Measurements from ENCODE around the gene NEK10.

NEK10 gene

DNA sequence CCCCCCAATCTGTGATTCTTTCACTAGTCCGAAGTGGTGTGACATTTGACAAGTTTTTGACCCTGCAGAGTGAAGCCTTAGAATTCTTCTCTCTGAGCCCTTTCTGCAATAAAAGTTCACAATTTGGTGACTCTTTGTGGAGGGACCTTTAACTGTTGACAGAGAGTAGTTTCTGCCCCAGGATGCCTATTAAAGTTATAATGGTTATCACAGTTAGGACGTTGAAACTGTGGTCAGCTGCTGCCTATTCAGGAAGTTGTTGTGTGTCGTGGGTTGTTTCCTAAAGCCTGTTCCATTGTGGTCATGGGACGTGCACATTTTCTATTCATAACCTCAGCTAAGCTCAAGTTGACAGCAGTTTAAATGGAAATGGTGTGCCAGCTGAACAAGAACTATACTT is 274.5 kb downstream of the NEK10 start:
- no peak overlapping the region for H3K4me3 Mint-ChIP-seq
- H3K4me1 Mint-ChIP-seq, result peaks cover 12% of the 10 kb centered on the region
- TF ChIP-seq, protein P1, sequence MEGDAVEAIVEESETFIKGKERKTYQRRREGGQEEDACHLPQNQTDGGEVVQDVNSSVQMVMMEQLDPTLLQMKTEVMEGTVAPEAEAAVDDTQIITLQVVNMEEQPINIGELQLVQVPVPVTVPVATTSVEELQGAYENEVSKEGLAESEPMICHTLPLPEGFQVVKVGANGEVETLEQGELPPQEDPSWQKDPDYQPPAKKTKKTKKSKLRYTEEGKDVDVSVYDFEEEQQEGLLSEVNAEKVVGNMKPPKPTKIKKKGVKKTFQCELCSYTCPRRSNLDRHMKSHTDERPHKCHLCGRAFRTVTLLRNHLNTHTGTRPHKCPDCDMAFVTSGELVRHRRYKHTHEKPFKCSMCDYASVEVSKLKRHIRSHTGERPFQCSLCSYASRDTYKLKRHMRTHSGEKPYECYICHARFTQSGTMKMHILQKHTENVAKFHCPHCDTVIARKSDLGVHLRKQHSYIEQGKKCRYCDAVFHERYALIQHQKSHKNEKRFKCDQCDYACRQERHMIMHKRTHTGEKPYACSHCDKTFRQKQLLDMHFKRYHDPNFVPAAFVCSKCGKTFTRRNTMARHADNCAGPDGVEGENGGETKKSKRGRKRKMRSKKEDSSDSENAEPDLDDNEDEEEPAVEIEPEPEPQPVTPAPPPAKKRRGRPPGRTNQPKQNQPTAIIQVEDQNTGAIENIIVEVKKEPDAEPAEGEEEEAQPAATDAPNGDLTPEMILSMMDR (IDR thresholded peaks at IDR 0.05), result no peak
- H3K27me3 Mint-ChIP-seq (ENCODE audit: low read depth, poor library complexity), result no peaks in the 10 kb centered on the region
- no peak overlapping the region for H3K27ac Mint-ChIP-seq
- H3K36me3 Mint-ChIP-seq (ENCODE audit: low read depth), result no peaks in the 10 kb centered on the region
- no peak for DNase-seq
- H3K9me3 Mint-ChIP-seq, result peaks cover 10% of the 10 kb centered on the region

DNA sequence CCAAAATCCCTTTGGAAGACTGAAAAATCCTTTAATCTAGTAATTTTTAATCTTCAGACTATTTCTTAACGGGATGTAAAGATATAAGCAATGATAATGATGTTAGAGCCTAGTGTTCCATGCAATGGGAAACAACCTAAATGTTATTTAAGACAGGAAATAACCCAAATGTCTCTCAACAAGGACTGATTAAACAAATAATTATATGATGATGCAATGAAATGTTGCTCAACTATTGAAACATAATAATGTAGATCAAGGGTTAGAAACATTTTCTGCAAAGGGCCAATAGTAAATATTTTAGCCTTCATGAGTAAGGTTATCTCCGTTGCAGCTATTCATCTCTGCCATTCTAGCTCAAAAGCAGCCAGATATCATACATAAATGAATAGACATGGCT is 275.4 kb downstream of the NEK10 start:
- Mint-ChIP-seq H3K36me3 (ENCODE audit: low read depth) (no peaks in the 10 kb centered on the region), H3K27ac (no peak overlapping the region), H3K4me3 (no peak overlapping the region), H3K4me1 (peaks cover 12% of the 10 kb centered on the region), H3K27me3 (ENCODE audit: low read depth, poor library complexity) (no peaks in the 10 kb centered on the region), H3K9me3 (peaks cover 10% of the 10 kb centered on the region)
- no peak for DNase-seq
- TF ChIP-seq, protein P1 (IDR thresholded peaks at IDR 0.05), result no peak

DNA sequence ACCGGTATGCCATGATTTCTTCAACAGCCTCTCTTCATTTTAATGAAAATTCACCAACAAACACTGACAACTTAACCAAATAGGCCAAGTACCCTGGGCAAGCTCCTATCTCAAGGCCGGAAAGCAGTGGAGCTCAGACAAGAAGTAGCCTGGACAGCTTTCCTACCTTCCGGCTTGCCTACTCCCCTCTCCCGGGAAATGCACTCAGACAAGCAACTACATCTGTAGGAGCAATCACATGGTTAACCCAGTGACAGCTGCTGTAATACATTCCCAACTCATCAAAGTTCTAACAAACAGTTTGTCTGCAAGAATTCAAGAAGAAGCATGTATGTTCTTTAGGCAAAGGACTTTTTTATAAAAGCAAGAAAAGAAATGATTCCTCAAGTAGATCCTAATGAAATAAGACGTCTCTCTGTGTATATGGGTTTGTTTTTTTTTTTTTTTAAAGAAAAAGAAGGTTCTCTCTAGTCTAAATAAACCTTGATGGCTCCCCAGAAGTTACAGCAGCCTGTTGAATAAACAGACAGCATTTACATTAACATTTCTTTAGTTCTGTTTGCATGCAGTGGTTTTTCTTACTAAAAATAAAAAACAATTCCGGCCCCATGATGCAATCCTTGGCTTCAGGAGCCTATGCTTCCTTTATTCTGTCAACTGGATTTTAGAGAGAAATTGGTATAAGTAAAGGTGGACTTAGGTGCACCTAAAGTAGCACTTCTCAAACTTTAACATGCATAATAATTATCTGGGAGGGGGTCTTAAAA is 278.7 kb downstream of the NEK10 start:
- peaks cover 14% of the 10 kb centered on the region for H3K4me1 Mint-ChIP-seq

DNA sequence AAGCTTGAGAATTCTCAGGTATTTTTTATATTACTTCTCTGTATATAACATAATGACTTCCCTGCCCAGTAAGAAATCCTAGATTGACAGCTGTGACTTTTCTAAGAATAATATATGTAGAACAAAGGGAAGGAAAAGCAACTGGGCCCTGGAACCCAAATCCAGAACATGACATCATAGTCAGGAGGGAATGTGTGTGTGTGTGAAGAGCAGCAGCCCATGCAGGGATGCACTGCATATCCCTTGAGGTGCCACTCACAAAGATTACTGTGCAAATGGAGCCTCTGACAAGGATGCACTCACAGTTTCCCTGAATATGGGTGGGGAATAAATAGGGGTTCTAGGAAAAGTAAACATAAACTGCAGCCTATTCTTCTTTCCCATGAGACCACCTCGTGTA is 279.5 kb downstream of the NEK10 start:
- H3K4me3 Mint-ChIP-seq, result no peak overlapping the region
- peaks cover 10% of the 10 kb centered on the region for H3K9me3 Mint-ChIP-seq
- H3K27ac Mint-ChIP-seq, result no peak overlapping the region
- no peaks in the 10 kb centered on the region for H3K36me3 Mint-ChIP-seq (ENCODE audit: low read depth)
- peaks cover 17% of the 10 kb centered on the region for H3K4me1 Mint-ChIP-seq
- TF ChIP-seq, protein P1 (IDR thresholded peaks at IDR 0.05), result no peak
- DNase-seq, result no peak
- H3K27me3 Mint-ChIP-seq (ENCODE audit: low read depth, poor library complexity), result no peaks in the 10 kb centered on the region

More for the DNA sequence above, 278.7 kb downstream of the NEK10 start:
- Mint-ChIP-seq H3K4me3 (no peak overlapping the region), H3K27me3 (ENCODE audit: low read depth, poor library complexity) (no peaks in the 10 kb centered on the region), H3K27ac (peak overlapping the region; percentile 5), H3K36me3 (ENCODE audit: low read depth) (no peaks in the 10 kb centered on the region), H3K9me3 (peaks cover 10% of the 10 kb centered on the region)
- DNase-seq, result no peak
- TF ChIP-seq, protein P1 (IDR thresholded peaks at IDR 0.05), result no peak

DNA sequence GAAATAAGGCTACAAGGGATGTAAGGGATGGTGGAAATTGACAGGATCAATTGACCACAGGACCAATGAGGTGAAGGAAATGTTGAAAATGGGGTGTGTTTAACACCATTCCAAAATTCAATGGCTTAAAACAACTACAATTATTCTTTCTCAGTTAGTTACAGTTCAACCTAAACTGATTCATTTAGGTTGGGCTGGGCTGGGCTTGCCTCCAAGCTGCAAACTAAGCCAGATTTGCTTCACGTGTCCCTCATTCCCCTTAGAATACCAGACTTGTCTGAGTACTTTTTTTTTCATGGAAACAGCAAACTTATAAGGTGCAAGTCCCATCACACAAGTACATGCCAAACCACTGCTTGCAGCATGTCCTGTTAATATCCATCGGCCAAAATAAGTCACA is 280.1 kb downstream of the NEK10 start:
- Mint-ChIP-seq H3K27ac (no peak overlapping the region), H3K36me3 (ENCODE audit: low read depth) (no peaks in the 10 kb centered on the region), H3K9me3 (peaks cover 10% of the 10 kb centered on the region), H3K27me3 (ENCODE audit: low read depth, poor library complexity) (no peaks in the 10 kb centered on the region), H3K4me1 (peaks cover 17% of the 10 kb centered on the region), H3K4me3 (no peak overlapping the region)
- TF ChIP-seq, protein P1 (IDR thresholded peaks at IDR 0.05), result no peak
- no peak for DNase-seq
